ENCODE data around the gene MYO1D. TPM values are rescaled to one million over a fixed set of nuclear protein-coding genes. Genes with fewer than 3 reads are reported as not detected.

The MYO1D gene
- total RNA-seq, 3 donors from 2014 or later = 166 to 495 (median 256) TPM

- no peak for ATAC-seq
- TF ChIP-seq CTCF (IDR thresholded peaks at IDR 0.05) = no peak
These were observed 380.4 kb downstream of the MYO1D start for GRCh38 chr17:32496395-32497073.

GRCh38 chr17:32495359-32496231 lies 381.3 kb downstream of the MYO1D start:
- peak in 1 of 3 donors; percentile 58 for DNase-seq
- no peak for TF ChIP-seq CTCF (IDR thresholded peaks at IDR 0.05)
- Histone ChIP-seq H3K9me3 (no peaks in the 10 kb centered on the region), H3K4me3 (no peak overlapping the region), H3K36me3 (ENCODE audit: low read depth) (no peaks in the 10 kb centered on the region), H3K4me1 (ENCODE audit: low read depth) (no peaks in the 10 kb centered on the region)
- intact Hi-C loops (cut with DNase I, micrococcal nuclease) = no loop called here
- peak; percentile 6 for ATAC-seq

More at GRCh38 chr17:32496395-32497073, 380.4 kb downstream of the MYO1D start:
- H3K36me3 ChIP-seq (ENCODE audit: low read depth) = no peaks in the 10 kb centered on the region
- intact Hi-C loops (cut with DNase I, micrococcal nuclease) = no loop called here
- H3K4me1 ChIP-seq (ENCODE audit: low read depth) = no peaks in the 10 kb centered on the region
- no peak overlapping the region for H3K4me3 ChIP-seq
- no peaks in the 10 kb centered on the region for H3K9me3 ChIP-seq
- DNase-seq = peak in 1 of 3 donors; percentile 40

GRCh38 chr17:32494621-32495358 lies 382.1 kb downstream of the MYO1D start:
- DNase-seq (peak in 1 of 3 donors; percentile 57), ATAC-seq (peak; percentile 16)
- H3K36me3 ChIP-seq (ENCODE audit: low read depth) = no peaks in the 10 kb centered on the region
- H3K4me1 ChIP-seq (ENCODE audit: low read depth) = no peaks in the 10 kb centered on the region
- no peak for TF ChIP-seq CTCF (IDR thresholded peaks at IDR 0.05)
- no peaks in the 10 kb centered on the region for H3K9me3 ChIP-seq
- intact Hi-C loops (cut with DNase I, micrococcal nuclease) = no loop called here
- no peak overlapping the region for H3K4me3 ChIP-seq

- no peak for ATAC-seq
- intact Hi-C loops (cut with DNase I, micrococcal nuclease) = no loop called here
- no peaks in the 10 kb centered on the region for H3K36me3 ChIP-seq (ENCODE audit: low read depth)
These were observed 382.9 kb downstream of the MYO1D start for GRCh38 chr17:32493976-32494513.

More at GRCh38 chr17:32493976-32494513, 382.9 kb downstream of the MYO1D start:
- H3K9me3 ChIP-seq = no peaks in the 10 kb centered on the region
- DNase-seq = peak in 1 of 3 donors; percentile 48
- TF ChIP-seq CTCF (IDR thresholded peaks at IDR 0.05) = no peak
- H3K4me1 ChIP-seq (ENCODE audit: low read depth) = no peaks in the 10 kb centered on the region
- H3K4me3 ChIP-seq = no peak overlapping the region
